Left ventricle myocardium inferior (tissue), 1 donor: Measurements from ENCODE around the gene C2CD4A. TPM values are rescaled to one million over a fixed set of nuclear protein-coding genes. Genes with fewer than 3 reads are reported as not detected.
A peak's percentile ranks its signal among the peaks of the same experiment; 100 is the strongest.

Experiments used
- DNase-seq: peaks from one replicate; pipeline ENCODE4 v3.0.0-alpha.2; 2020
- H3K27ac ChIP-seq: fragments of 200-600 bp; replicated peaks from 2 replicates; pipeline ENCODE4 v1.8.0; 2021
- H3K27me3 ChIP-seq: fragments of 200-600 bp; 2 replicates; pipeline ENCODE4 v1.8.0; 2021; ENCODE audit warnings: low read depth
- H3K36me3 ChIP-seq: fragments of 200-600 bp; 2 replicates; pipeline ENCODE4 v1.8.0; 2021
- H3K4me1 ChIP-seq: fragments of 200-600 bp; 2 replicates; pipeline ENCODE4 v1.8.0; 2021
- H3K4me3 ChIP-seq: fragments of 200-600 bp; 2 replicates; pipeline ENCODE4 v1.8.0; 2021; ENCODE audit warnings: mild to moderate bottlenecking, moderate library complexity
- H3K9me3 ChIP-seq: fragments of 200-600 bp; replicated peaks from 2 replicates; pipeline ENCODE4 v1.8.0; 2021
- CTCF ChIP-seq: fragments of 200-600 bp; IDR thresholded peaks from 2 replicates; pipeline ENCODE4 v1.8.0; 2021; ENCODE audit warnings: antibody characterized with exemption, mild to moderate bottlenecking, borderline replicate concordance
- intact Hi-C: fragments of 100-400 bp; cut with micrococcal nuclease; formaldehyde crosslinking; loops from one replicate; pipeline ENCODE4 v1.11.0; 2022
- total RNA-seq: library from RNA; stranded (reverse); fragmentation: NEBNext Ultra II Directional; extraction: Animal tissue kit (Norgen Biotek cat#: 25700); gene quantifications from one replicate; pipeline ENCODE4 v1.2.1, GENCODE V29; 2021
- donor health status: DM: no; HTN: yes; CAD: no; lungs with severe emphysema.

Gene C2CD4A
- total RNA-seq, 1 donor from 2014 or later: not detected

- H3K27me3 ChIP-seq: no peaks in the 10 kb centered on the region
- no peaks in the 10 kb centered on the region for H3K36me3 ChIP-seq
- DNase-seq: no peak
- H3K4me3 ChIP-seq: no peak overlapping the region
- peaks cover 67% of the 10 kb centered on the region for H3K4me1 ChIP-seq
- H3K9me3 ChIP-seq: no peaks in the 10 kb centered on the region
- intact Hi-C loops: no loop called here
- H3K27ac ChIP-seq: no peak overlapping the region
- no peak for TF ChIP-seq CTCF
Measured at GRCh38 chr15:62057341-62057980, 9.3 kb upstream of the C2CD4A start.

- Histone ChIP-seq H3K4me1 (peaks cover 57% of the 10 kb centered on the region), H3K27ac (no peak overlapping the region), H3K36me3 (no peaks in the 10 kb centered on the region), H3K4me3 (peak overlapping the region; percentile 92), H3K9me3 (no peaks in the 10 kb centered on the region), H3K27me3 (no peaks in the 10 kb centered on the region)
- no peak for TF ChIP-seq CTCF
- DNase-seq: no peak
- intact Hi-C loops: no loop called here
Measured at GRCh38 chr15:62058327-62059028, 8.3 kb upstream of the C2CD4A start.

GRCh38 chr15:62059108-62059815, 7.5 kb upstream of the C2CD4A start:
- Histone ChIP-seq H3K27ac (peak overlapping the region; percentile 93), H3K36me3 (no peaks in the 10 kb centered on the region), H3K4me3 (peak overlapping the region; percentile 92), H3K4me1 (peaks cover 49% of the 10 kb centered on the region), H3K27me3 (no peaks in the 10 kb centered on the region), H3K9me3 (no peaks in the 10 kb centered on the region)
- no peak for DNase-seq
- TF ChIP-seq CTCF: peak; percentile 17
- intact Hi-C loops: no loop called here

- no peaks in the 10 kb centered on the region for H3K27me3 ChIP-seq
- H3K27ac ChIP-seq: peak overlapping the region; percentile 93
- TF ChIP-seq CTCF: no peak
- H3K4me3 ChIP-seq: peak overlapping the region; percentile 92
- H3K36me3 ChIP-seq: no peaks in the 10 kb centered on the region
- peak; percentile 49 for DNase-seq
- H3K9me3 ChIP-seq: no peaks in the 10 kb centered on the region
- intact Hi-C loops: no loop called here
- peaks cover 46% of the 10 kb centered on the region for H3K4me1 ChIP-seq
Measured at GRCh38 chr15:62059816-62060112, 7.0 kb upstream of the C2CD4A start.

GRCh38 chr15:62060113-62060895, 6.5 kb upstream of the C2CD4A start, which contains the start of gene VPS13C:
TSS of gene VPS13C (minus strand) at chr15:62060447. CDS start at chr15:62060374, 73 bp downstream.
- TF ChIP-seq CTCF: peak; percentile 89
- Histone ChIP-seq H3K4me1 (peaks cover 41% of the 10 kb centered on the region), H3K36me3 (no peaks in the 10 kb centered on the region), H3K27me3 (no peaks in the 10 kb centered on the region), H3K27ac (peak within 1 kb of the TSS; percentile 93), H3K9me3 (no peaks in the 10 kb centered on the region), H3K4me3 (peak within 1 kb of the TSS; percentile 92)
- peak; percentile 93 for DNase-seq
- intact Hi-C loops: no loop called here
